DND-41 (cell line): ENCODE results near the gene REG1B.
"Not testable (repeated sequence)": the region's sequence is repeated elsewhere in the genome, so short reads cannot be mapped to it uniquely, and the experiment has no call there.

Source experiments
- ATAC-seq: fragments of 200-7000 bp; cut with Tn5 transposase; 3 replicates; pipeline ENCODE4 v1.9.1; 2021; ENCODE audit warnings: low read depth; ENCODE audit not compliant: insufficient read depth
- DNase-seq: peaks from one replicate; pipeline ENCODE4 v3.0.0-alpha.2; 2020
- H2AFZ ChIP-seq: 2 replicates; pipeline ENCODE4 v1.6.0; 2012; ENCODE audit warnings: low read depth, low read length
- H3K27ac ChIP-seq: 2 replicates; pipeline ENCODE4 v1.5.1; 2012; ENCODE audit warnings: low read length, inconsistent platforms
- H3K27me3 ChIP-seq: fragments of 200-600 bp; sonication (generic); 2 replicates; pipeline ENCODE4 v1.6.0; 2012; ENCODE audit warnings: low read length, mild to moderate bottlenecking, inconsistent platforms; ENCODE audit not compliant: insufficient read depth, poor library complexity
- H3K36me3 ChIP-seq: 2 replicates; pipeline ENCODE4 v1.5.1; 2012; ENCODE audit warnings: low read length, inconsistent platforms; ENCODE audit not compliant: insufficient read depth
- H3K4me1 ChIP-seq: 2 replicates; pipeline ENCODE4 v1.5.1; 2012; ENCODE audit warnings: mild to moderate bottlenecking, low read length; ENCODE audit not compliant: insufficient read depth
- H3K4me2 ChIP-seq: 2 replicates; pipeline ENCODE4 v1.6.0; 2012; ENCODE audit warnings: mild to moderate bottlenecking, moderate library complexity, low read length, inconsistent platforms; ENCODE audit not compliant: insufficient read depth
- H3K4me3 ChIP-seq, 2 experiments: fragments of 200-600 bp in 1 of 2; shearing (Covaris generic) in 1 of 2; 2 replicates each; pipeline ENCODE4 v1.5.1; 2012 to 2016; ENCODE audit warnings: inconsistent platforms in 2 of 2, low read length in 2 of 2, mild to moderate bottlenecking in 2 of 2, low read depth in 1 of 2, moderate library complexity in 1 of 2
- H3K79me2 ChIP-seq: 2 replicates; pipeline ENCODE4 v1.6.0; 2012; ENCODE audit warnings: low read length, inconsistent platforms; ENCODE audit not compliant: insufficient read depth
- H3K9ac ChIP-seq: 2 replicates; pipeline ENCODE4 v1.6.0; 2012; ENCODE audit warnings: low read depth, mild to moderate bottlenecking, inconsistent platforms, low read length, moderate library complexity
- H3K9me3 ChIP-seq: 2 replicates; pipeline ENCODE4 v1.5.1; 2012; ENCODE audit warnings: low read length, moderate library complexity, mild to moderate bottlenecking, inconsistent platforms; ENCODE audit not compliant: insufficient read depth, severe bottlenecking
- H4K20me1 ChIP-seq: 2 replicates; pipeline ENCODE4 v1.6.0; 2012; ENCODE audit warnings: low read length; ENCODE audit not compliant: insufficient read depth
- EZH2 ChIP-seq: IDR thresholded peaks from 3 replicates; pipeline ENCODE4 v1.6.1; 2012; ENCODE audit warnings: borderline replicate concordance, low read depth, mild to moderate bottlenecking, moderate library complexity, low read length, inconsistent platforms; ENCODE audit not compliant: severe bottlenecking
- TF ChIP-seq, protein P1 (sequence below): IDR thresholded peaks from 2 replicates; pipeline ENCODE4 v1.5.1; 2012; ENCODE audit warnings: borderline replicate concordance, low read length, moderate library complexity, mild to moderate bottlenecking; ENCODE audit not compliant: poor library complexity, severe bottlenecking; ENCODE audit errors: extremely low read depth

The REG1B gene

DNA sequence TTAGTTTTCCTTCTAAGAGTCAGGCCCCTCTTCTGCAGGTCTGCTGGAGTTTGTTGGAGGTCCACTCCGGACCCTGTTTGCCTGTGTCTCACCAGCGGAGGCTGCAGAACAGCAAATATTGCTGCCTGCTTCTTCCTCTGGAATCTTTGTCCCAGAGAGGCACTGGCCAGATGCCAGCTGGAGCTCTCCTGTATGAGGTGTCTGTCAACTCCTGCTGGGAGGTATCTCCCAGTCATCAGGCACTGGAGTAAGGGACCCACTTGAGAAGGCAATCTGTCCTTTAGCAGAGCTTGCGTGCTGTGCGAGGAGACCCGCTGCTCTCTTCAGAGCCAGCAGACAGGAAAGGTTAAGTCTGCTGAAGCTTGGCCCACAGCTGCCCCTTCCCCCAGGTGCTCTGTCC is 4.8 kb downstream of the REG1B start:
- DNase-seq (no peak), ATAC-seq (no peak)
- Histone ChIP-seq H3K36me3 (no peaks in the 10 kb centered on the region), H3K4me2 (no peak overlapping the region), H4K20me1 (no peaks in the 10 kb centered on the region), H2AFZ (no peak overlapping the region), H3K27ac (no peak overlapping the region), H3K9ac (no peak overlapping the region), H3K9me3 (no peaks in the 10 kb centered on the region), H3K4me1 (no peaks in the 10 kb centered on the region), H3K4me3 (no peak overlapping the region), H3K79me2 (no peaks in the 10 kb centered on the region), H3K27me3 (no peaks in the 10 kb centered on the region)
- TF ChIP-seq, protein P1, sequence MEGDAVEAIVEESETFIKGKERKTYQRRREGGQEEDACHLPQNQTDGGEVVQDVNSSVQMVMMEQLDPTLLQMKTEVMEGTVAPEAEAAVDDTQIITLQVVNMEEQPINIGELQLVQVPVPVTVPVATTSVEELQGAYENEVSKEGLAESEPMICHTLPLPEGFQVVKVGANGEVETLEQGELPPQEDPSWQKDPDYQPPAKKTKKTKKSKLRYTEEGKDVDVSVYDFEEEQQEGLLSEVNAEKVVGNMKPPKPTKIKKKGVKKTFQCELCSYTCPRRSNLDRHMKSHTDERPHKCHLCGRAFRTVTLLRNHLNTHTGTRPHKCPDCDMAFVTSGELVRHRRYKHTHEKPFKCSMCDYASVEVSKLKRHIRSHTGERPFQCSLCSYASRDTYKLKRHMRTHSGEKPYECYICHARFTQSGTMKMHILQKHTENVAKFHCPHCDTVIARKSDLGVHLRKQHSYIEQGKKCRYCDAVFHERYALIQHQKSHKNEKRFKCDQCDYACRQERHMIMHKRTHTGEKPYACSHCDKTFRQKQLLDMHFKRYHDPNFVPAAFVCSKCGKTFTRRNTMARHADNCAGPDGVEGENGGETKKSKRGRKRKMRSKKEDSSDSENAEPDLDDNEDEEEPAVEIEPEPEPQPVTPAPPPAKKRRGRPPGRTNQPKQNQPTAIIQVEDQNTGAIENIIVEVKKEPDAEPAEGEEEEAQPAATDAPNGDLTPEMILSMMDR, result no peak
- TF ChIP-seq EZH2, result no peak

DNA sequence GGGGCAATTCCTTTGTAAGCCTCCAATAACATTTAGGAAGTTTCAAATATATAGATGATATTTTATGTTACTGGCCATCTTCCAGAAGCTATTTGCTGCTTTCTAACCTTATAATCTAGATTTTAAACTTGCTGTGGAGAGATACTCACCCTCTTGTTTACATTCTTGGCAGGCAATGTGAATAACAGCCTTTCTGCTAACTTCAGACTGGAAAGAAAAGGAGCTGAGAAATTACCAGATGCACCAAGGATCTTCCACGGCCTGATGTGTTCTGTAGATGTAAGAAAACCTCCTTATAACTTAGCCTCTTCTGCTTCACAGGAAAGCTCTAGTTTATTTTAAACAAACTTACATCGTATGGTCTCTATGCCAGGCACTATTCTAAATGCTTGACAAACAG is 16.7 kb downstream of the REG1B start:
- no peak overlapping the region for H3K27ac ChIP-seq
- H3K36me3 ChIP-seq, result no peaks in the 10 kb centered on the region
- DNase-seq, result no peak
- no peak overlapping the region for H2AFZ ChIP-seq
- no peak overlapping the region for H3K4me3 ChIP-seq
- H3K9me3 ChIP-seq, result no peaks in the 10 kb centered on the region
- H3K4me2 ChIP-seq, result no peak overlapping the region
- no peaks in the 10 kb centered on the region for H3K4me1 ChIP-seq
- TF ChIP-seq, protein P1, result no peak
- TF ChIP-seq EZH2, result no peak
- no peaks in the 10 kb centered on the region for H3K79me2 ChIP-seq
- ATAC-seq, result no peak
- no peak overlapping the region for H3K9ac ChIP-seq
- H3K27me3 ChIP-seq, result no peaks in the 10 kb centered on the region
- no peaks in the 10 kb centered on the region for H4K20me1 ChIP-seq

DNA sequence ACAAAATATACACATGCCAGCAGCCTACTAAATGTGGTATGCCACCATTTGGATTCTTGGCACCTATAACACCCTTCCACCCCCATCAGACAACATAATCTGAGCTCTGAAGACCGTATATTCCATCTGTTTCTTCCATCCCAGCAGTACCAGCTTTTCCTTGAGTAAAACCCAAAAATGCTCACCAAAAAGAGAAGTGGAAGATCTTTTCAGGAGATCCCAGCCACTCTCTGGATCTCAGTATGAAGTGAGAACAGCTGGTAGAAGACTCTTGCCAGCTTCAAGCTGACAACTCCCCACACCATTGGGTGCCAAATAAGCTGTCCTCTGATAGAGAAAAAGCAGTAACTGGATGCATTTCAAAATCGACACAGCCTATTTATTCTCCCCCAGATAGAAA is 22.6 kb downstream of the REG1B start:
- H3K4me3 ChIP-seq, result no peak overlapping the region
- no peak overlapping the region for H3K9ac ChIP-seq
- DNase-seq (no peak), ATAC-seq (no peak)
- H3K4me2 ChIP-seq, result no peak overlapping the region
- no peak overlapping the region for H3K27ac ChIP-seq
- no peak for TF ChIP-seq EZH2
- TF ChIP-seq, protein P1, result no peak
- H3K4me1 ChIP-seq, result no peaks in the 10 kb centered on the region
- no peaks in the 10 kb centered on the region for H4K20me1 ChIP-seq
- H3K27me3 ChIP-seq, result no peaks in the 10 kb centered on the region
- no peak overlapping the region for H2AFZ ChIP-seq
- H3K36me3 ChIP-seq, result no peaks in the 10 kb centered on the region
- no peaks in the 10 kb centered on the region for H3K9me3 ChIP-seq
- H3K79me2 ChIP-seq, result no peaks in the 10 kb centered on the region

DNA sequence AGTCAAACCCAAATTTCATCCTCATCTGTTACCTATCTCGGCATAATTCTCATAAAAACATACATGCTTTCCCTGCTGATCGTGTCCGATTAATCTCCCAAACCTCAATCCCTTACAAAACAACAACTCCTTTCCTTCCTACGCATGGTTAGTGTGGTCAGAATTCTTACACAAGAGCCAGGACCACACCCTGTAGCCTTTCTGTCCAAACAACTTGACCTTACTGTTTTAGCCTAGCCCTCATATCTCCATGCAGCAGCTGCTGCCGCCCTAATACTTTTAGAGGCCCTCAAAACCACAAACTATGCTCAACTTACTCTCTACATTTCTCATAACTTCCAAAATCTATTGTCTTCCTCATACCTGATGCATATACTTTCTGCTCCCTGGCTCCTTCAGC is 33.0 kb downstream of the REG1B start:
- H3K27me3 ChIP-seq, H3K9me3 ChIP-seq, H3K9ac ChIP-seq, H3K4me2 ChIP-seq, ATAC-seq, H3K36me3 ChIP-seq, H3K27ac ChIP-seq, H3K4me3 ChIP-seq, H2AFZ ChIP-seq, H3K4me1 ChIP-seq, DNase-seq, H4K20me1 ChIP-seq, H3K79me2 ChIP-seq: not testable (repeated sequence)

DNA sequence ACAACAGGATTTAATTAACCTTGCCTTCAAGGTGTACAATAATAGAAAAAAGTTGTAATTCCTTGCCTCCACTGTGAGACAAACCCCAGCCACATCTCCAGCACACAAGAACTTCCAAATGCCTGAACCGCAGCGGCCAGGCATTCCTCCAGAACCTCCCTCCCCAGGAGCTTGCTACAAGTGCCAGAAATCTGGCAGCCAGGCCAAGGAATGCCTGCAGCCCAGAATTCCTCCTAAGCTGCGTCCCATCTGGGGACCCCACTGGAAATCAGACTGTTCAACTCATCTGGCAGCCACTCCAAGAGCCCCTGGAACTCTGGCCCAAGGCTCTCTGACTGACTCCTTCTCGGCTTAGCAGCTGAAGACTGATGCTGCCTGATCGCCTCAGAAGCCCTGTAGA is 34.3 kb downstream of the REG1B start:
- not testable (repeated sequence) for ATAC-seq, H3K79me2 ChIP-seq, H3K36me3 ChIP-seq

More for the DNA sequence above, 34.3 kb downstream of the REG1B start:
- DNase-seq, H3K9ac ChIP-seq, H3K9me3 ChIP-seq, H4K20me1 ChIP-seq, H3K4me3 ChIP-seq, H3K27ac ChIP-seq, H3K27me3 ChIP-seq, H3K4me1 ChIP-seq, H2AFZ ChIP-seq, H3K4me2 ChIP-seq: not testable (repeated sequence)
